Natural killer cell treated with Interleukin-12 subunit alpha and Interleukin-12 subunit beta and Interleukin-15 and Interleukin-18, amount 100 ng/mL, for 72 hours (primary cell): Measurements from ENCODE around the gene RNPS1. TPM values are rescaled to one million over a fixed set of nuclear protein-coding genes. Genes with fewer than 3 reads are reported as not detected.

Experiments used
- ATAC-seq, 2 donors: fragments of 150-1000 bp; cut with Tn5 transposase in 1 of 2; sonication (Bioruptor Pico), chemical (Tn5 transposase) in 1 of 2; 2 replicates each; pipeline ENCODE4 v1.10.0; 2021
- DNase-seq: peaks from one replicate; pipeline ENCODE4 v3.0.0; 2022; ENCODE audit warnings: low spot score
- H3K27ac Mint-ChIP-seq, 2 donors: 1 replicate in 1 of 2; 2 replicates in 1 of 2; pipeline ENCODE4 v1.8.0; 2022; ENCODE audit warnings: mixed read lengths in 2 of 2, mild to moderate bottlenecking in 1 of 2, moderate library complexity in 1 of 2
- H3K27me3 Mint-ChIP-seq, 2 donors: 1 replicate in 1 of 2; 2 replicates in 1 of 2; pipeline ENCODE4 v1.8.0; 2022; ENCODE audit warnings: mixed read lengths in 2 of 2
- H3K36me3 Mint-ChIP-seq: one replicate; pipeline ENCODE4 v1.8.0; 2022; ENCODE audit warnings: mixed read lengths
- H3K4me1 Mint-ChIP-seq, 2 donors: 1 replicate in 1 of 2; 2 replicates in 1 of 2; pipeline ENCODE4 v1.8.0; 2022; ENCODE audit warnings: low read depth in 2 of 2, mixed read lengths in 2 of 2, mild to moderate bottlenecking in 1 of 2
- H3K4me3 Mint-ChIP-seq: one replicate; pipeline ENCODE4 v1.8.0; 2022; ENCODE audit warnings: mixed read lengths
- H3K9me3 Mint-ChIP-seq: 2 replicates; pipeline ENCODE4 v1.8.0; 2022; ENCODE audit warnings: mixed read lengths
- total RNA-seq, 2 donors: library from RNA; stranded (reverse); gene quantifications; one replicate each; pipeline ENCODE4 v1.2.3, GENCODE V29; 2022

The RNPS1 gene, protein sequence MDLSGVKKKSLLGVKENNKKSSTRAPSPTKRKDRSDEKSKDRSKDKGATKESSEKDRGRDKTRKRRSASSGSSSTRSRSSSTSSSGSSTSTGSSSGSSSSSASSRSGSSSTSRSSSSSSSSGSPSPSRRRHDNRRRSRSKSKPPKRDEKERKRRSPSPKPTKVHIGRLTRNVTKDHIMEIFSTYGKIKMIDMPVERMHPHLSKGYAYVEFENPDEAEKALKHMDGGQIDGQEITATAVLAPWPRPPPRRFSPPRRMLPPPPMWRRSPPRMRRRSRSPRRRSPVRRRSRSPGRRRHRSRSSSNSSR
- 100 to 1,000 TPM; 256 to 334 TPM for total RNA-seq

DNA sequence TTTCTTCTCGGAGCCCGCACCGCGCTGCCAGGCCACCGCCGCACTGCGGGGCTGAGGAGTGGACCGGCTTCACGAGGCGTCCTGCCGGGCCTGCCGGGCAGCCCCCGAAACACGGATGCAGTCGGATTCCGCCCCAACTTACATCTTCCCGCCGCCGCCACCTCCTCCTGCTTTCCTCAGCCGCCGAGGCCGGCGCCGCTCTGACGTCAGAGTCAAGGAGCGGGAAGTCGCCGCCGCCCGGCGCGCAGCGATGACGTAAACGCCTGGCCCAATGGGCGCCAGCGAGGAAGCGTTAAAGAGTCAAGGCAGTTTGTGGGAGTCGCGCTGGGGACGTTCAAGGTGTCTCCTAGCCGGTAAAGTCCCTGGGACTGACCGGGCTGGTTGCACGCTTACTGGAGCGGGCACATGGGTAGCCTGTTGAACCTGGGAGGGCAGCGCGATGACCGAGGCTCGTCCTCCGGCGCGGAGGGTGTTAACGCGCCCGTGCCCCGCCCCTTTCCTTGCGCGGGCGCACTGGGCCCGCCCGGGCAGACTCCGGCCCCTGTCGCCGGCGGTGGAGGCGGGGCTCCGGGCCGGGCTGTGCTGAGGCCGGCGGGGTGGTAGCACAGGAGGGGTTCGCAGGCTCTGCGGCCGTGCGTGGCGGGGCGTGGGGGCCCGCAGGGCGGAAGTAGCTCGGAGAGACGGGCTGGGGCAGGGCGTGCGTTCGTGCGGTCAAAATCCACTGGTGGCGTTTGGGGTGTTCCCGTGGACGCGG lies at the start of gene RNPS1:
Gene RNPS1 (minus strand): TSS at position 214 of the 754 bp plus-strand sequence. CDS start 3,483 bp downstream, outside the sequence.
- Mint-ChIP-seq H3K36me3 (peaks cover 11% of the 10 kb centered on the region), H3K4me1 (peaks cover 34 to 37% of the 10 kb centered on the region in 2 donors), H3K9me3 (no peaks in the 10 kb centered on the region), H3K27me3 (no peaks in the 10 kb centered on the region), H3K27ac (peak within 1 kb of the TSS; percentile 94 to 96), H3K4me3 (peak within 1 kb of the TSS; percentile 94)
- ATAC-seq, result peak; percentile 95
- DNase-seq, result peak; percentile 98

DNA sequence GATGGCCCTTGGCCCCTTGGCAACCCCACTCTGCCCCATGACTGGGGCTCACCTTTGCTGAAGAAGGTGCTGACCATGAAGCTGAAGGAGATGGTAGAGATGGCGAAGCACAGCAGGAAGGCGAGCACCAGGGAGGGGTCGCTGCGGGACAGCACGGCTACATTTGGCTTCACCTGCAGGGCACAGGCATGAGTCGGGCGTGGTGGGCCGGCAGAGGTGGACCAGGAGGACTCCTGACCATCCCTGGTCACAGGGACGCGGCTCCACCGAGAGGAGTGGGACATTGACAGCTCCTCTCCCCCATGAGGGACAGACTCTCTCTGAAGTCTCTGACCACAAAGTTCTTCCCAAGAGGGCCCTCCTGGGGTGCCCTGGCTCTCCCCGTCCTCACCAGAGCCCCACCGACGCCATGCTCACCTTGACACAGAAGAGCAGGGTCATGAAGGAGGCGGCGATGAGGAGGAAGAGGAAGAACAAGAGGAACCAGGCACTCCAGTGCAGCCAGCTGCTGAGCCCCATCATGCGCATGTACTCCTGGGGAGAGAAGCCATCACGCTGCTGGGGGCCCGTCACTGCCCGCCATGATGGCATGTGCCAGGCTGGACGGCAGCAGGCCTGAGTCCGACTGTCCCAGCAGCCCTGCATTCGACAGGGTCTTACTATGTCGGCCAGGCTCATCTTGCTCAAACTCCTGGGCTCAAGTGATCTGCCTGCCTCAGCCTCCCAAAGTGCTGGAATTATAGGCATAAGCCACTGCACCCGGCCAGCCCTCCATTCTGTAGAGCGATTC lies 49.5 kb upstream of the RNPS1 start:
- peak; percentile 36 to 44 for ATAC-seq
- H3K27ac Mint-ChIP-seq, result no peak overlapping the region
- no peak for DNase-seq
- H3K27me3 Mint-ChIP-seq, result no peaks in the 10 kb centered on the region
- H3K4me3 Mint-ChIP-seq, result no peak overlapping the region
- H3K36me3 Mint-ChIP-seq, result no peaks in the 10 kb centered on the region
- no peaks in the 10 kb centered on the region for H3K4me1 Mint-ChIP-seq
- no peaks in the 10 kb centered on the region for H3K9me3 Mint-ChIP-seq

DNA sequence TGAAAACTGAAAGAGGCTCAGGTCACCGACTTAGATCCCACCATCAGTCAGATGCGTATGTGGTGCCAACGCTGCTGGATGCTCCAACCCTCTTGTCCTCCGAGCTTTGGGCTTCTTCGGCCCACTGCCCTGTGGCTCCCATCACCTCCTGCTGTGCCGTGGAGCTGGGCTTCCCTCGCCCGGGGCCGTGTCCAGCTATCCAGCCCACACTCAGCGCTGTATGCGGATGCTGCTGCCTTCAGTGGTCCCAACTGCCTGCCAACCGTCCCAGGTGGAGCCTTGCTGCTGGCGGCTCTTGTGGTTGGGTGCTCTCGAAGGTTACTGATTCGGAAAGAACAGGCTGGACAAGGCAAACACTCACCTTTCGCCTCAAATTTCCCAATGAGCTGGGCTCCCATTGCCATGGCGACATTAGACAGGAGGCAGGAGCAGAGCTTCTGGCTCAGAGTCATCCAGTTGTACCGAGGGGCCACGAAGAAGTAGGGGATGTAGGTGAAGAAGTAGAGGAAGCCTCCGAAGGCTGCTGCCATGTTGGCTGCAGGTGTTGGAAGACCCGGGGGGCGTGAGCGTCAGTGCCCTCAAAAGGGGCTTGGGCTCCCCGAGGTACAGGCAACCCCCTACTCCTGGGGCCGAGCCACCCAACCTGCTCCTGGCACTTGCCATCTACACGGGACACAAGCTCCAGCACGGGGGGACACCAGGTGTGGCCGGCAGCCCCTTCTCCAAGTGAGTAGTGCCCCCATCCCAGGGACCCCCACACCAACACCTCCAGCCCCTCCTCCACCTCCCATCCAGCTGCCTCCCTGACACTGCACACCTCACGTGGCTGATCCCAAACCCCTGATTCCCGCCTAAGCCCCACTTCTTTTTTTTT lies 40.4 kb upstream of the RNPS1 start:
- no peaks in the 10 kb centered on the region for H3K9me3 Mint-ChIP-seq
- H3K4me3 Mint-ChIP-seq, result no peak overlapping the region
- no peak for ATAC-seq
- no peaks in the 10 kb centered on the region for H3K27me3 Mint-ChIP-seq
- no peak for DNase-seq
- peaks cover 0 to 2% of the 10 kb centered on the region in 2 donors for H3K4me1 Mint-ChIP-seq
- H3K27ac Mint-ChIP-seq, result no peak overlapping the region
- H3K36me3 Mint-ChIP-seq, result no peaks in the 10 kb centered on the region

DNA sequence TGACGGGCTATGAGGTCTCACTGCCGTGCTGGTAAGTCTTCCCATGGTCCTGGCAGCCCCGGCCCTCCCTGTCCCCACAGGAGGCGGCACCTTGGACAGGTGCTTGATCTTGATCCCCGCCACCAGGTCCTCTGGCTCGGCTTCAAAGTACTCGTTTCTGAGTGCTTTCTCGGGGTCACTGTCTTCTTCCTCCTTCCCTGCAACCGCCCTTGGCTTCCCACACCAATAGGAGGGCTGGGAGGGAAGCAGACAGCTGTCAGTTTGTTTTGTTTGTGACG lies 31.9 kb upstream of the RNPS1 start:
- Mint-ChIP-seq H3K9me3 (no peaks in the 10 kb centered on the region), H3K4me3 (no peak overlapping the region), H3K27ac (no peak overlapping the region), H3K27me3 (no peaks in the 10 kb centered on the region), H3K36me3 (no peaks in the 10 kb centered on the region), H3K4me1 (peaks cover 0 to 16% of the 10 kb centered on the region in 2 donors)
- ATAC-seq (no peak), DNase-seq (no peak)

DNA sequence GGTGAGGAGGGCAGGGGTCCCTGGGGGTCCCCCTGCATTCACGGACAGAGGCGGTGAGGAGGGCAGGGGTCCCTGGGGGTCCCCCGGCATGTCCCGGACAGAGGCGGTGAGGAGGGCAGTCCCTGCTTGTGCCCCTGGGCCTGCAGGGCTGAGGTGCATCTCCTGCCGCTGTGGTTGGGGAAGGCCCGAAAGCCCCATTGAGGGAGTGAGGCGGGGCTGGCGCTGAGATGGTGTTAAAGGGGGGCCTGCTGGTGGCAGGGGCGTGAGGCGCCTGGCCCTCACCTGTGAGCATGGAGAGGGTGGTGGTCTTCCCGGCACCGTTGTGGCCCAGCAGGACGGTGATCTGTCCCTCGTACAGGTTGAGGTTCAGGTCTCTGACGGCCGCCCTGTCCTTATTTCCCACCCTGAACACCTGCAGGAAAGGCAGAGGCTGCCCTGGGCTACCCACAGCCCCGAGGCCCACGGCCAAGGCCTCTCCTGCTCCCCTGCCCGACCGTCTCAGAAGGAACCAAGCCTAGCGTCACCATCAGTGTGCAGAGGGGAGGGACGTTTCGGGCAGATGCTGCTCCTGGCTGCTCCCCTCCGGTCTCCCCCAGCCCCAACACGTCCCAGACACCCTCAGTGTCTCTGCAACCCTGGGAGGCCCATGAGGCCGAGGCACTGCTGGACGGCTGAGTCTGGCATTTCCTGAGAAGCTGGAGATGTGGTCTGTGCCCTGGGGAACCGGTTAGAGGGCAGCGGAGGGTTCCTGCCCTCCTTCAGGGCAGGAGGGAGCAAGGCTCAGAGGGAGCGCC lies 31.4 kb upstream of the RNPS1 start:
- no peaks in the 10 kb centered on the region for H3K27me3 Mint-ChIP-seq
- no peaks in the 10 kb centered on the region for H3K36me3 Mint-ChIP-seq
- H3K4me1 Mint-ChIP-seq, result peaks cover 0 to 16% of the 10 kb centered on the region in 2 donors
- H3K27ac Mint-ChIP-seq, result no peak overlapping the region
- H3K9me3 Mint-ChIP-seq, result no peaks in the 10 kb centered on the region
- ATAC-seq (no peak), DNase-seq (peak; percentile 60)
- no peak overlapping the region for H3K4me3 Mint-ChIP-seq

DNA sequence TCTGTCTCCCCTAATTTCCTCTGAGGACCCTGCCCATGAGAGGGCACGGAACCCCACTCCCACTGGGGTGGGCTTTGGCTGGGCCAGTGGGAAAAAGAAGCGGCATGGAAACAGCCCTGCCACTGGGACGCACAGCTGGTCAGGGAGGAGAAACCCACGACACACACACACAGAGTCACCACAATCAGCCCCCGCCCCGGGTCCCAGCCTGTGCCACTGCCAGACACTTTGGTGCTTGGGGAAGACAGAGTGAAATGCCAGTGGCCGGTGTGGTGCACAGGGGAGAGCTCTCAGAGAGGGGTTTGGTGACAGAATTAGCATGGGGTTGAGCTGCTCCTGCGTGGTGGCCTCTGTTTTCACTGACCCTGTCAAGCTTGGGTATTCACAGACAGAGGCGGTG lies 30.7 kb upstream of the RNPS1 start:
- Mint-ChIP-seq H3K9me3 (no peaks in the 10 kb centered on the region), H3K27ac (no peak overlapping the region), H3K4me1 (peaks cover 0 to 16% of the 10 kb centered on the region in 2 donors), H3K36me3 (no peaks in the 10 kb centered on the region), H3K27me3 (no peaks in the 10 kb centered on the region), H3K4me3 (no peak overlapping the region)
- ATAC-seq, result no peak
- DNase-seq, result peak; percentile 26

DNA sequence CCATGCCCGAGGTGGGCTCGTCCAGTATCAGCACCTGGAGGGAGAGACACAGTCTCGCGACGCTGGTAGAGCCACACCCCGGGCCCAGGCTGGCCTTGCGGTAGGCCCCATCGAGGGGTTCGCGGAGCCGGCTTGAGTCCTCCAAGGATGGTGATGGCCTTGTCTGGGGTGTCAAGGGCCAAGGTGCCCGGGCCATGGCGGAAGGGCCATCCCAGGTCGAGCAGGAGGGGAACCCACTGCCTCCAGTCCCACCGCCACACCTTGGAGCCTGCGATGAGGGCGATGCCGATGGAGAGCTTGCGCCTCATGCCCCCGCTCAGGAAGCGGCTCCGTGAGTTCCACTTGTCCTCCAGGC lies 29.6 kb upstream of the RNPS1 start:
- peaks cover 0 to 16% of the 10 kb centered on the region in 2 donors for H3K4me1 Mint-ChIP-seq
- ATAC-seq (no peak), DNase-seq (peak; percentile 35)
- no peaks in the 10 kb centered on the region for H3K27me3 Mint-ChIP-seq
- no peak overlapping the region for H3K27ac Mint-ChIP-seq
- no peaks in the 10 kb centered on the region for H3K36me3 Mint-ChIP-seq
- H3K4me3 Mint-ChIP-seq, result no peak overlapping the region
- no peaks in the 10 kb centered on the region for H3K9me3 Mint-ChIP-seq

DNA sequence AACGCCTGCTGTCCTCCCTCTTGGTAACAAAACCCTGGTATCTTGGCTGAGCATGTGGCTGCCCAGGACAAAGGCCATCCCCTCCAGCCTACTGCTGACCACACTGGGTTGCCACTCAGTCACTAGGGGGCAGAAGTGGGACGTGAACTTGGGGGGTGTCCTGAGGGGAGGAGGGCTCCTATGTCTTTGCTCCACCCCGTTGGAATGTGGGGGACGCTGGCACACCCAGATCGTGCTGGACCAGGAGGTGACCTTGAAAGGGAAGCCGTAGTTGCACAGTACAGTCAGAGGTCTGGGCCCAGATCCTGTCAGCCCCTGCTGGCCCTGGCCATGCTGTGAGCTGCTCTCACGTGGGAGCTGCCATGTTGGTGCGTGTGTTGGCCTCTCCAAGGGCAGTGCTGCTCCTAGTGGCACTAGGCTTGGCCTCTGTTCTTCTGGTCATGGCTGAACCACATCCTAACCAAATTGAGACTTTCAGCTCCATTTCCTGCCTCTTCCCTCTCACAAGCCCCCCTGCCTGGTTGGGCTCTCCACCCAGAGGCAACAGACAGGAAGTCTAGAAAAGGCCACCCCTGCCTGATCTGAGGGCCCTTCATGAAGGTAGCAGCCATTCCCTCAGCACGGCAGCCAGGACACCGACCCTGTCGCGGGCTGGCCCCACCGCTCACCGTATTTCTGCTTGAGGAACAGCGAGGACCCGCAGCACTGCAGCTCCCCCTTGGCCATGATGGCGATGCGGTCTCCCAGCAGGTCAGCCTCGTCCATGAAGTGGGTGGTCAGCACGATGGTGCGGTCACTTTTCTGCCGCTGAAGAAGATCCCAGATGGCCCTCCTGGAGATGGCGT lies 29.0 kb upstream of the RNPS1 start:
- H3K27me3 Mint-ChIP-seq, result no peaks in the 10 kb centered on the region
- DNase-seq (no peak), ATAC-seq (peak; percentile 41 to 49)
- peaks cover 0 to 16% of the 10 kb centered on the region in 2 donors for H3K4me1 Mint-ChIP-seq
- no peak overlapping the region for H3K27ac Mint-ChIP-seq
- no peak overlapping the region for H3K4me3 Mint-ChIP-seq
- H3K9me3 Mint-ChIP-seq, result no peaks in the 10 kb centered on the region
- no peaks in the 10 kb centered on the region for H3K36me3 Mint-ChIP-seq

DNA sequence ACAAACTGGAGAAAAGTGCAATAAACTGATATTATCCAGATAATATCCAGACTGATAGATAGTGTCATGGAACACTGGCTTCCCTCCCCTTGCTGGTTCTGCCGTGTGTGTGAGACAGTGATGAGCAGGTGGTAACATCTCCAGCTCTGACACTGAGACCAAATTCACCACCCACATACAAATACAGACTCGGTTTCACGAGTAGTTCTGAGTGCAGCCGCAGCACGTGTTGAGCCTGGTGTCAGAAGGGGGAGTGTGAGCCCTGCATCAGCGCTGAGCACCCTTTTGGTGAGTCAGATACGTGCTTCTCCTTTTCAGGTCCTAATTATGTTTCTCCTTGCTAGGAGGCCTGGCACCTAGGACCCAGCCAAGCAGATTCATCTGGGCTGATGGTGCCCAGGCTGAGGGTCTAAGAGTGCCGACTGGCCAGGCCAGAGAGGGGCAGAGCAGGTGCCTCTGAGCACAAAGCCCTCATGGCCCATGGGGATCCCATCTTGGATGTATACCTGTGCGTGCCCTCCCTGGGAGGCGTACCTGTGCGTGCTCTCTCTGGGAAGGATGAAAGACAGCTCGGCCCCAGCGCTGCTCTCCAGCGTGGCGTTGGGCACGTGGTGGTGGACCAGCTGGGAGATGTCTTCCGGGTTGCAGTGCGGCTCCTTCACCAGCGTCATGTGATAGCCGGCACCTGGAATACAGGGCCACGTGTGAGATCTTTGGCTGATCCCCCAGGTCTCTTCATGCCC lies 27.3 kb upstream of the RNPS1 start:
- H3K27me3 Mint-ChIP-seq, result no peaks in the 10 kb centered on the region
- DNase-seq (no peak), ATAC-seq (peak; percentile 54 to 70)
- H3K36me3 Mint-ChIP-seq, result no peaks in the 10 kb centered on the region
- peaks cover 0 to 16% of the 10 kb centered on the region in 2 donors for H3K4me1 Mint-ChIP-seq
- no peak overlapping the region for H3K4me3 Mint-ChIP-seq
- H3K27ac Mint-ChIP-seq, result no peak overlapping the region
- no peaks in the 10 kb centered on the region for H3K9me3 Mint-ChIP-seq

DNA sequence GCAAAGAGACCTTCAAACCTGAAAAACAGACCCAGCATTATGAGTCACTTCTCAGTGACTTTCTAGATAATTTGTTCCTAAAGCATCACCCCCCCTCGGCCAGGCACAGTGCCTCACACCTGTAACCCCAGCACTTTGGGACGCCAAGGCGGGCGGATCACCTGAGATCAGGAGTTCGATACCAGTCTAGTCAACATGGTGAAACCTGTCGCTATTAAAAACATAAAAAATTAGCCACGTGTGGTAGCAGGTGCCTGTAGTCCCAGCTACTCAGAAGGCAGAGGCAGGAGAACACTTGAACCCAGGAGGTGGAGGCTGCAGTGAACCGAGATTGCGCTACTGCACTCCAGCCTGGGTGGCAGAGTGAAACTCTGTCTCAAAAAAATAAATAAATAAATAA lies 24.3 kb upstream of the RNPS1 start:
- ATAC-seq (no peak), DNase-seq (no peak)
- Mint-ChIP-seq H3K4me1 (peaks cover 0 to 14% of the 10 kb centered on the region in 2 donors), H3K36me3 (no peaks in the 10 kb centered on the region), H3K9me3 (no peaks in the 10 kb centered on the region), H3K27me3 (no peaks in the 10 kb centered on the region), H3K27ac (no peak overlapping the region), H3K4me3 (no peak overlapping the region)

DNA sequence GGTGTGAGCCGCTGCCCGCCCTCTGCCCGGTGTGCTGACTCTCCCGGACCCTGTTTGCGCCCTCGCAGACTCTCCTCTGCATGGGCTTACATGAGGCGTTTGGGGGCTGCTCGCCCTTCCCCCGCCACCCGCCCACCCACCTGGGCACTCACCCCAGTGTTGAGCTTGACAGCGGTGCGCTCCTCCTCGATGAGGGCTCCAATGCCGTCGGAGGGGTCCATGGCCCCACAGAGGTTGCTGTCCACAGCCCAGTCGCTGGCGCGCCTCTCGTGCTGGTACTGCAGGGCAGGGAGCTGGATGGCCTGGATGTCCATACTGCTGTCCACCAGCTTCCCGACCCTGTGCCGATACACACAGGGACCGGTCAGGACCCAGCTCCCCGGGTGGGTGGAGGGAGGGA lies 21.4 kb upstream of the RNPS1 start:
- H3K27ac Mint-ChIP-seq, result no peak overlapping the region
- no peak for ATAC-seq
- H3K9me3 Mint-ChIP-seq, result no peaks in the 10 kb centered on the region
- H3K27me3 Mint-ChIP-seq, result no peaks in the 10 kb centered on the region
- DNase-seq, result no peak
- H3K36me3 Mint-ChIP-seq, result no peaks in the 10 kb centered on the region
- H3K4me3 Mint-ChIP-seq, result no peak overlapping the region
- no peaks in the 10 kb centered on the region for H3K4me1 Mint-ChIP-seq

DNA sequence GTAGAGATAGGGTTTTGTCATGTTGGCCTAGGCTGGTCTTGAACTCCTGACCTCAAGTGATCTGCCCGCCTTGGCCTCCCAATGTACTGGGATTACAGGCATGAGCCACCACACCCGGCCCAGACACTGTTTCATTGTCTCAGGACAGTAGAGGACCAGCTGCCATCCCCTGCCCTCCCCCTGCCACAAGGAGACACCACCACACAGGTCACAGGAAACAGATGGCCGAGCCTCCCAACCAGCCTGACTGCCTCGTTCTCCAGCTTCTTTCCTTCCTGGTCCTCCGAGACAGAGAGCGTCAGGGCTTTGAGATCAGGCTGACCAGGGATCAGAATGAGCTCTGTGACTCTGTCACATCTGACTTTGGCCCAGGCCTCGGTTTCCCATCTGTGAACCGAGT lies 20.8 kb upstream of the RNPS1 start:
- Mint-ChIP-seq H3K9me3 (no peaks in the 10 kb centered on the region), H3K36me3 (no peaks in the 10 kb centered on the region), H3K4me1 (peaks cover 0 to under 1% of the 10 kb centered on the region in 2 donors), H3K27ac (no peak overlapping the region), H3K4me3 (no peak overlapping the region), H3K27me3 (no peaks in the 10 kb centered on the region)
- ATAC-seq, result no peak
- DNase-seq, result no peak
